ENCODE results near the gene FOXD4L6. TPM values are rescaled to one million over a fixed set of nuclear protein-coding genes. Genes with fewer than 3 reads are reported as not detected.
A peak's percentile ranks its signal among the peaks of the same experiment; 100 is the strongest.
"Not testable (repeated sequence)": the region's sequence is repeated elsewhere in the genome, so short reads cannot be mapped to it uniquely, and the experiment has no call there.

Gene FOXD4L6
- total and polyA plus RNA-seq, 3 experiments from 2014 or later: not detected

GRCh38 chr9:41108816-41109215, 19.7 kb downstream of the FOXD4L6 start:
- H3K9me3 ChIP-seq (ENCODE audit: low read length); H3K4me3 ChIP-seq (ENCODE audit: low read length); H3K9me3 Mint-ChIP-seq; H3K27ac ChIP-seq (ENCODE audit: low read depth, low read length); H3K4me1 ChIP-seq (ENCODE audit: insufficient read depth, low read length); H3K27ac Mint-ChIP-seq; H3K36me3 ChIP-seq (ENCODE audit: insufficient read depth, low read length); H3K36me3 Mint-ChIP-seq; H3K27me3 Mint-ChIP-seq; CTCF ChIA-PET; POLR2A ChIA-PET; H3K4me3 Mint-ChIP-seq; H3K27me3 ChIP-seq (ENCODE audit: insufficient read depth, low read length, poor library complexity, severe bottlenecking); H3K4me1 Mint-ChIP-seq: not testable (repeated sequence)
- peak in 1 of 5 donors; percentile 46 for DNase-seq

GRCh38 chr9:41106472-41107116, 21.9 kb downstream of the FOXD4L6 start:
- CTCF ChIA-PET; H3K4me1 ChIP-seq (ENCODE audit: insufficient read depth, low read length): not testable (repeated sequence)

GRCh38 chr9:41105557-41106253, 22.8 kb downstream of the FOXD4L6 start:
- H3K36me3 Mint-ChIP-seq; H3K4me1 Mint-ChIP-seq; H3K4me3 Mint-ChIP-seq; H3K27ac ChIP-seq (ENCODE audit: low read depth, low read length); H3K27ac Mint-ChIP-seq; H3K27me3 Mint-ChIP-seq; H3K9me3 ChIP-seq (ENCODE audit: low read length); H3K4me1 ChIP-seq (ENCODE audit: insufficient read depth, low read length); H3K4me3 ChIP-seq (ENCODE audit: low read length); H3K9me3 Mint-ChIP-seq; H3K27me3 ChIP-seq (ENCODE audit: insufficient read depth, low read length, poor library complexity, severe bottlenecking); POLR2A ChIA-PET; DNase-seq; CTCF ChIA-PET; H3K36me3 ChIP-seq (ENCODE audit: insufficient read depth, low read length): not testable (repeated sequence)

More at GRCh38 chr9:41106472-41107116, 21.9 kb downstream of the FOXD4L6 start:
- POLR2A ChIA-PET; H3K4me3 ChIP-seq (ENCODE audit: low read length); H3K36me3 Mint-ChIP-seq; H3K4me1 Mint-ChIP-seq; H3K36me3 ChIP-seq (ENCODE audit: insufficient read depth, low read length); DNase-seq; H3K9me3 Mint-ChIP-seq; H3K27ac ChIP-seq (ENCODE audit: low read depth, low read length); H3K27ac Mint-ChIP-seq; H3K9me3 ChIP-seq (ENCODE audit: low read length); H3K4me3 Mint-ChIP-seq; H3K27me3 Mint-ChIP-seq; H3K27me3 ChIP-seq (ENCODE audit: insufficient read depth, low read length, poor library complexity, severe bottlenecking): not testable (repeated sequence)

- H3K27me3 Mint-ChIP-seq; H3K36me3 ChIP-seq (ENCODE audit: insufficient read depth, low read length); DNase-seq; H3K4me1 ChIP-seq (ENCODE audit: insufficient read depth, low read length); H3K9me3 ChIP-seq (ENCODE audit: low read length); H3K4me3 Mint-ChIP-seq; H3K36me3 Mint-ChIP-seq; H3K27ac ChIP-seq (ENCODE audit: low read depth, low read length); H3K4me1 Mint-ChIP-seq; H3K4me3 ChIP-seq (ENCODE audit: low read length); CTCF ChIA-PET; H3K9me3 Mint-ChIP-seq; H3K27me3 ChIP-seq (ENCODE audit: insufficient read depth, low read length, poor library complexity, severe bottlenecking); H3K27ac Mint-ChIP-seq; POLR2A ChIA-PET: not testable (repeated sequence)
Observed at GRCh38 chr9:41104542-41104941, 23.9 kb downstream of the FOXD4L6 start.

GRCh38 chr9:41100508-41100907, 28.0 kb downstream of the FOXD4L6 start:
- CTCF ChIA-PET; H3K27ac Mint-ChIP-seq; H3K36me3 Mint-ChIP-seq; H3K4me1 ChIP-seq (ENCODE audit: insufficient read depth, low read length); H3K9me3 ChIP-seq (ENCODE audit: low read length); H3K36me3 ChIP-seq (ENCODE audit: insufficient read depth, low read length); DNase-seq; H3K4me3 Mint-ChIP-seq; H3K9me3 Mint-ChIP-seq; H3K27ac ChIP-seq (ENCODE audit: low read depth, low read length); H3K4me1 Mint-ChIP-seq; POLR2A ChIA-PET; H3K27me3 Mint-ChIP-seq; H3K27me3 ChIP-seq (ENCODE audit: insufficient read depth, low read length, poor library complexity, severe bottlenecking); H3K4me3 ChIP-seq (ENCODE audit: low read length): not testable (repeated sequence)

- DNase-seq; H3K4me1 Mint-ChIP-seq; H3K27me3 Mint-ChIP-seq; H3K4me3 ChIP-seq (ENCODE audit: low read length); H3K36me3 ChIP-seq (ENCODE audit: insufficient read depth, low read length); H3K27ac ChIP-seq (ENCODE audit: low read depth, low read length); H3K4me3 Mint-ChIP-seq; H3K27me3 ChIP-seq (ENCODE audit: insufficient read depth, low read length, poor library complexity, severe bottlenecking); H3K9me3 ChIP-seq (ENCODE audit: low read length); H3K4me1 ChIP-seq (ENCODE audit: insufficient read depth, low read length); POLR2A ChIA-PET; H3K27ac Mint-ChIP-seq; CTCF ChIA-PET; H3K9me3 Mint-ChIP-seq; H3K36me3 Mint-ChIP-seq: not testable (repeated sequence)
Observed at GRCh38 chr9:41098759-41099158, 29.7 kb downstream of the FOXD4L6 start.

GRCh38 chr9:41095060-41095459, 33.4 kb downstream of the FOXD4L6 start:
- H3K27me3 Mint-ChIP-seq; H3K9me3 Mint-ChIP-seq; H3K36me3 ChIP-seq (ENCODE audit: insufficient read depth, low read length); H3K9me3 ChIP-seq (ENCODE audit: low read length); H3K36me3 Mint-ChIP-seq; DNase-seq; CTCF ChIA-PET; POLR2A ChIA-PET; H3K27ac Mint-ChIP-seq; H3K4me1 Mint-ChIP-seq; H3K4me3 ChIP-seq (ENCODE audit: low read length); H3K27ac ChIP-seq (ENCODE audit: low read depth, low read length); H3K27me3 ChIP-seq (ENCODE audit: insufficient read depth, low read length, poor library complexity, severe bottlenecking); H3K4me3 Mint-ChIP-seq; H3K4me1 ChIP-seq (ENCODE audit: insufficient read depth, low read length): not testable (repeated sequence)

- POLR2A ChIA-PET; H3K27me3 Mint-ChIP-seq; H3K4me3 Mint-ChIP-seq; H3K9me3 ChIP-seq (ENCODE audit: low read length); H3K4me3 ChIP-seq (ENCODE audit: low read length); H3K9me3 Mint-ChIP-seq; H3K36me3 ChIP-seq (ENCODE audit: insufficient read depth, low read length); H3K27me3 ChIP-seq (ENCODE audit: insufficient read depth, low read length, poor library complexity, severe bottlenecking); CTCF ChIA-PET; H3K27ac Mint-ChIP-seq; H3K27ac ChIP-seq (ENCODE audit: low read depth, low read length); DNase-seq; H3K4me1 ChIP-seq (ENCODE audit: insufficient read depth, low read length); H3K4me1 Mint-ChIP-seq; H3K36me3 Mint-ChIP-seq: not testable (repeated sequence)
Observed at GRCh38 chr9:41094010-41094773, 34.3 kb downstream of the FOXD4L6 start.

Measured in CD8-positive, alpha-beta memory T cell (primary cell).